Left ventricle myocardium inferior (tissue), 1 donor: ENCODE data around the gene CCL27. TPM values are rescaled to one million over a fixed set of nuclear protein-coding genes. Genes with fewer than 3 reads are reported as not detected.

Experiments
- DNase-seq: peaks from one replicate; pipeline ENCODE4 v3.0.0-alpha.2; 2020
- H3K27ac ChIP-seq: fragments of 200-600 bp; replicated peaks from 2 replicates; pipeline ENCODE4 v1.8.0; 2021
- H3K27me3 ChIP-seq: fragments of 200-600 bp; 2 replicates; pipeline ENCODE4 v1.8.0; 2021; ENCODE audit warnings: low read depth
- H3K36me3 ChIP-seq: fragments of 200-600 bp; 2 replicates; pipeline ENCODE4 v1.8.0; 2021
- H3K4me1 ChIP-seq: fragments of 200-600 bp; 2 replicates; pipeline ENCODE4 v1.8.0; 2021
- H3K4me3 ChIP-seq: fragments of 200-600 bp; 2 replicates; pipeline ENCODE4 v1.8.0; 2021; ENCODE audit warnings: mild to moderate bottlenecking, moderate library complexity
- H3K9me3 ChIP-seq: fragments of 200-600 bp; replicated peaks from 2 replicates; pipeline ENCODE4 v1.8.0; 2021
- intact Hi-C: fragments of 100-400 bp; cut with micrococcal nuclease; formaldehyde crosslinking; loops from one replicate; pipeline ENCODE4 v1.11.0; 2022
- long read RNA-seq: library from polyadenylated mRNA; unstranded; transcript quantifications from one replicate; pipeline ENCODE4 v2.0.0, GENCODE V29; 2021
- total RNA-seq: library from RNA; stranded (reverse); fragmentation: NEBNext Ultra II Directional; extraction: Animal tissue kit (Norgen Biotek cat#: 25700); gene quantifications from one replicate; pipeline ENCODE4 v1.2.1, GENCODE V29; 2021
- TF ChIP-seq, protein P1 (sequence below): fragments of 200-600 bp; IDR thresholded peaks from 2 replicates; pipeline ENCODE4 v1.8.0; 2021; ENCODE audit warnings: antibody characterized with exemption, mild to moderate bottlenecking, borderline replicate concordance
- donor health status: DM: no; HTN: yes; CAD: no; lungs with severe emphysema.

The CCL27 gene, protein sequence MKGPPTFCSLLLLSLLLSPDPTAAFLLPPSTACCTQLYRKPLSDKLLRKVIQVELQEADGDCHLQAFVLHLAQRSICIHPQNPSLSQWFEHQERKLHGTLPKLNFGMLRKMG
- 0.41 TPM for total RNA-seq
- long read RNA-seq, result 0 reads

DNA sequence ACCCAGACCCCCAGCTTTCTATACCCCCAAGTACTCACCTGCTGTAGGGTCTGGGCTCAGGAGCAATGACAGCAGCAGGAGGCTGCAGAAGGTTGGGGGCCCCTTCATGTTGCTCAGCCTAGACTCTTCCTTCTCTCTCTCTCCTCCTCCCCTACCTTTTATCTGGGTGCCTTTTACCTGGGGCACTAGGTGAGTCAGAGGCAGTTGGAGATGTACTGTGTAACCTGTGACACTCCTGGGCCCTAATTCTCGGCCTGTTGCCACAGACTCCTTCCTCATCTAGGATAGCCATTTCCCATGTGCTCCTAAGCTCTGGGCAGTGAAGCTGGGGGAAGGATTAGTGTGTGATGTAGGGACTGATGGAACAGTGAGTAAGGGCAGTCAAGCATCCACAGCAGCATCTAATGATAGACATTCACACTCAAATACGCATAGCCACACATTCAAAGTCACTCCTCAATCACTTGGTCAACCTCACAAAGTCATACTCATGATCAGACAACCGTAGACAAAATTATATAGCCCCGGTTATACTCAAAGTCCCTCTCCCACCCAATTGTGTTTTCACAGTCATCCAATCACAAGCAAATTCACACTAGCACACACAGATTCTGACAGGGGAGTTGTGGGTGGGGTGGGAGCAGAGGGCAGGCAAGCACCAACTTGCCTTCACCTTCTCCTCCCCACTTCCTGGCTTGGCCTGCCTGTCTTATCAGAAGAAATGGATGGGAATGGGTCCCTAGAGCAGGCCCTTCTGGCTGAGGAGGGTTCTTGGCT, at the start of gene CCL27:
Gene CCL27 (minus strand): TSS at position 132 of the 777 bp plus-strand sequence. CDS start 24 bp downstream, at position 108.
- DNase-seq, result no peak

DNA sequence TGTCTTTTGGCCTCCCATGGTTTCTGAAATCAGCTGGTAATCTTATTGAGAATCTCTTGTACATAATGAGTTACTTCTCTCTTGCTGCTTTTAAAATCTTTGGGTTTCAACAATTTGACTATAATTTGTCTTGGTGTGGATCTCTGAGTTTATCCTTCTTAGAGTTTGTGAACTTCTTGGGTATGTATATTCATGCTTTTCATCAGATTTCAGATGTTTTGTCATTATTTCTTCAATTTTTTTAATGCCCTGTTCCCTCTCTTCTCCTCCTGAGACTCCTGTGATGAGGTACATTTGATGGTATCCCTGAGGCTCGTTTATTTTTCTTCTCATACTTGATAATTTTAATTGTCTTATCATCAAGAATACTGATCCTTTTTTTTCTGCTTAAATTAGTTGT, 49.7 kb upstream of the CCL27 start:
- no peak overlapping the region for H3K4me3 ChIP-seq
- no peaks in the 10 kb centered on the region for H3K27me3 ChIP-seq
- H3K9me3 ChIP-seq, result no peaks in the 10 kb centered on the region
- H3K4me1 ChIP-seq, result peaks cover 20% of the 10 kb centered on the region
- no peak for DNase-seq
- TF ChIP-seq, protein P1, sequence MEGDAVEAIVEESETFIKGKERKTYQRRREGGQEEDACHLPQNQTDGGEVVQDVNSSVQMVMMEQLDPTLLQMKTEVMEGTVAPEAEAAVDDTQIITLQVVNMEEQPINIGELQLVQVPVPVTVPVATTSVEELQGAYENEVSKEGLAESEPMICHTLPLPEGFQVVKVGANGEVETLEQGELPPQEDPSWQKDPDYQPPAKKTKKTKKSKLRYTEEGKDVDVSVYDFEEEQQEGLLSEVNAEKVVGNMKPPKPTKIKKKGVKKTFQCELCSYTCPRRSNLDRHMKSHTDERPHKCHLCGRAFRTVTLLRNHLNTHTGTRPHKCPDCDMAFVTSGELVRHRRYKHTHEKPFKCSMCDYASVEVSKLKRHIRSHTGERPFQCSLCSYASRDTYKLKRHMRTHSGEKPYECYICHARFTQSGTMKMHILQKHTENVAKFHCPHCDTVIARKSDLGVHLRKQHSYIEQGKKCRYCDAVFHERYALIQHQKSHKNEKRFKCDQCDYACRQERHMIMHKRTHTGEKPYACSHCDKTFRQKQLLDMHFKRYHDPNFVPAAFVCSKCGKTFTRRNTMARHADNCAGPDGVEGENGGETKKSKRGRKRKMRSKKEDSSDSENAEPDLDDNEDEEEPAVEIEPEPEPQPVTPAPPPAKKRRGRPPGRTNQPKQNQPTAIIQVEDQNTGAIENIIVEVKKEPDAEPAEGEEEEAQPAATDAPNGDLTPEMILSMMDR, result no peak
- no peaks in the 10 kb centered on the region for H3K36me3 ChIP-seq
- intact Hi-C loops, result no loop called here
- no peak overlapping the region for H3K27ac ChIP-seq

More for the DNA sequence above, at the start of gene CCL27:
- Histone ChIP-seq H3K36me3 (peaks cover 22% of the 10 kb centered on the region), H3K27ac (peak within 1 kb of the TSS; percentile 98), H3K27me3 (no peaks in the 10 kb centered on the region), H3K9me3 (no peaks in the 10 kb centered on the region), H3K4me1 (peaks cover 29% of the 10 kb centered on the region), H3K4me3 (no peak within 1 kb of the TSS)
- TF ChIP-seq, protein P1, result no peak
- intact Hi-C loops, result no loop called here

- no peaks in the 10 kb centered on the region for H3K27me3 ChIP-seq
- TF ChIP-seq, protein P1, result no peak
- H3K27ac ChIP-seq, result peak within 1 kb of the TSS; percentile 77
- H3K4me3 ChIP-seq, result no peak within 1 kb of the TSS
- peak; percentile 79 for DNase-seq
- intact Hi-C loops, result no loop called here
- peaks cover 20% of the 10 kb centered on the region for H3K4me1 ChIP-seq
- H3K9me3 ChIP-seq, result no peaks in the 10 kb centered on the region
- no peaks in the 10 kb centered on the region for H3K36me3 ChIP-seq
Observed at GRCh38 chr9:34710023-34710422, 47.6 kb upstream of the CCL27 start, which contains the start of gene CCL21. TSS of gene CCL21 (minus strand) at chr9:34710136. CDS start at chr9:34710066, 70 bp downstream.

- H3K9me3 ChIP-seq, result no peaks in the 10 kb centered on the region
- peaks cover 16% of the 10 kb centered on the region for H3K4me1 ChIP-seq
- H3K36me3 ChIP-seq, result no peaks in the 10 kb centered on the region
- H3K4me3 ChIP-seq, result no peak overlapping the region
- peak overlapping the region; percentile 77 for H3K27ac ChIP-seq
- intact Hi-C loops, result no loop called here
- TF ChIP-seq, protein P1, result no peak
- H3K27me3 ChIP-seq, result no peaks in the 10 kb centered on the region
- no peak for DNase-seq
Observed at GRCh38 chr9:34709196-34709978, 46.9 kb upstream of the CCL27 start.

DNA sequence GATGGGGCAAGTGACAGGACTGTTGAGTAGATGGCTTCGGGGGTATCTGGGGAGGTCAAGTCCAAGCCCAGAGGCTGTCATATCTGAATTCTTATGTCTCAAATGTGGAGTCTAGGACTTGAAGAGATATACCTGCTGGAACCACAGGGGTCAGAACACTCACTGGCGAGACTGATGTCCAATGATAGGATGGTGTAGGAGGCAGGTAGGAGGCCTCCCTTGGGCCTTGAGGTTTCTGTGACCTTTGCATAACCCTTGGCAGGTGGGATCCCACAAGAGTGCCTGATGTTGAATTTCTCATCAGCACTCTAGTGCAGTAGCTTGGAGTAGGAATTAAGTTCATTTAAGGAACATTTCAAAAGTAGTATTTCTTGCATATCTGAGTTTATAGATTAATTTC, 44.7 kb upstream of the CCL27 start:
- H3K36me3 ChIP-seq, result no peaks in the 10 kb centered on the region
- peaks cover 19% of the 10 kb centered on the region for H3K4me1 ChIP-seq
- H3K9me3 ChIP-seq, result no peaks in the 10 kb centered on the region
- no peak overlapping the region for H3K27ac ChIP-seq
- TF ChIP-seq, protein P1, result no peak
- intact Hi-C loops, result no loop called here
- H3K27me3 ChIP-seq, result no peaks in the 10 kb centered on the region
- no peak for DNase-seq
- H3K4me3 ChIP-seq, result no peak overlapping the region
